Neuronal stem cell (in vitro differentiated cells): ENCODE data around the gene CHST8.

Source experiments
- DNase-seq: peaks from one replicate; pipeline ENCODE4 v3.0.0-alpha.2; 2013; ENCODE audit warnings: low spot score
- H2AFZ ChIP-seq: one replicate; pipeline ENCODE4 v1.6.1; 2013; ENCODE audit warnings: mild to moderate bottlenecking, low read length, inconsistent platforms
- H2AK5ac ChIP-seq: 2 replicates; pipeline ENCODE4 v1.6.1; 2013; ENCODE audit warnings: low read depth, mild to moderate bottlenecking, inconsistent platforms, low read length, moderate library complexity, mixed read lengths
- H2BK120ac ChIP-seq: 2 replicates; pipeline ENCODE4 v1.6.1; 2013; ENCODE audit warnings: low read depth, mild to moderate bottlenecking, inconsistent platforms, low read length, moderate library complexity, mixed read lengths
- H2BK12ac ChIP-seq: one replicate; pipeline ENCODE4 v1.6.1; 2013; ENCODE audit warnings: low read length, inconsistent platforms
- H2BK15ac ChIP-seq: 2 replicates; pipeline ENCODE4 v1.6.1; 2013; ENCODE audit warnings: mild to moderate bottlenecking, low read length, inconsistent platforms, mixed read lengths
- H2BK5ac ChIP-seq: one replicate; pipeline ENCODE4 v1.6.1; 2013; ENCODE audit warnings: inconsistent platforms, mild to moderate bottlenecking, low read length, moderate library complexity
- H3K14ac ChIP-seq: one replicate; pipeline ENCODE4 v1.6.1; 2013; ENCODE audit warnings: low read length, inconsistent platforms
- H3K18ac ChIP-seq: 2 replicates; pipeline ENCODE4 v1.6.1; 2013; ENCODE audit warnings: low read length, inconsistent platforms
- H3K23ac ChIP-seq: 2 replicates; pipeline ENCODE4 v1.6.1; 2013; ENCODE audit warnings: low read depth, mild to moderate bottlenecking, mixed read lengths, low read length, inconsistent platforms; ENCODE audit not compliant: poor library complexity
- H3K27ac ChIP-seq: replicated peaks from 3 replicates; pipeline ENCODE4 v1.5.1; 2013; ENCODE audit warnings: low read length, inconsistent platforms
- H3K27me3 ChIP-seq, 3 experiments: 2 replicates each; pipeline ENCODE4 v1.6.1; 2013; ENCODE audit warnings: low read length in 3 of 3, mild to moderate bottlenecking in 2 of 3, inconsistent platforms in 1 of 3, low read depth in 1 of 3, mixed read lengths in 1 of 3, moderate library complexity in 1 of 3; ENCODE audit not compliant: control insufficient read depth in 3 of 3, insufficient read depth in 3 of 3
- H3K36me3 ChIP-seq, 2 donors: replicated peaks in 1 of 2; 2 replicates each; pipeline ENCODE4 v1.6.1; 2013; ENCODE audit warnings: low read length in 2 of 2; ENCODE audit not compliant: control insufficient read depth in 2 of 2, insufficient read depth in 2 of 2
- H3K4ac ChIP-seq: 2 replicates; pipeline ENCODE4 v1.6.1; 2013; ENCODE audit warnings: inconsistent platforms, mild to moderate bottlenecking, low read length, moderate library complexity
- H3K4me1 ChIP-seq, 2 donors: 1 replicate in 1 of 2; 2 replicates in 1 of 2; pipeline ENCODE4 v1.6.1; 2013; ENCODE audit warnings: low read length in 2 of 2, low read depth in 1 of 2; ENCODE audit not compliant: control insufficient read depth in 2 of 2, insufficient read depth in 1 of 2
- H3K4me2 ChIP-seq: one replicate; pipeline ENCODE4 v1.6.1; 2013; ENCODE audit warnings: mild to moderate bottlenecking, low read length, inconsistent platforms; ENCODE audit not compliant: insufficient read depth, poor library complexity, severe bottlenecking
- H3K4me3 ChIP-seq, 2 donors: 2 replicates each; pipeline ENCODE4 v1.5.1; 2013; ENCODE audit warnings: low read length in 2 of 2, mild to moderate bottlenecking in 2 of 2, inconsistent platforms in 1 of 2, moderate library complexity in 1 of 2
- H3K79me1 ChIP-seq: one replicate; pipeline ENCODE4 v1.6.1; 2013; ENCODE audit warnings: low read depth, mild to moderate bottlenecking, inconsistent platforms, low read length, moderate library complexity
- H3K9ac ChIP-seq: one replicate; pipeline ENCODE4 v1.6.1; 2013; ENCODE audit warnings: mild to moderate bottlenecking, low read depth, low read length, inconsistent platforms; ENCODE audit not compliant: poor library complexity
- H3K9me3 ChIP-seq, 2 donors: replicated peaks in 1 of 2; 2 replicates each; pipeline versions ENCODE3 to v1.6.1; 2013; ENCODE audit warnings: low read length in 2 of 2, mild to moderate bottlenecking in 2 of 2, inconsistent platforms in 1 of 2, low read depth in 1 of 2, mixed read lengths in 1 of 2, moderate library complexity in 1 of 2; ENCODE audit not compliant: control insufficient read depth in 2 of 2, insufficient read depth in 1 of 2
- H4K8ac ChIP-seq: one replicate; pipeline ENCODE4 v1.6.1; 2013; ENCODE audit warnings: low read depth, mild to moderate bottlenecking, inconsistent platforms, low read length, moderate library complexity
- H4K91ac ChIP-seq: one replicate; pipeline ENCODE4 v1.6.1; 2013; ENCODE audit warnings: low read length, low read depth, mild to moderate bottlenecking, inconsistent platforms; ENCODE audit not compliant: poor library complexity
- WGBS, 2 donors: extraction: QIAGEN DNeasy Blood & Tissue Kit; methylation state at CpG; one replicate each; pipeline ENCODE4 v1.1.7; 2013; ENCODE audit warnings: missing lambda C conversion rate in 2 of 2, mixed read lengths in 1 of 2; ENCODE audit not compliant: insufficient read length in 2 of 2, insufficient replicate concordance in 1 of 2; ENCODE audit errors: extremely low coverage in 2 of 2; 5-methylcytosine and 5-hydroxymethylcytosine counted together

Gene CHST8

DNA sequence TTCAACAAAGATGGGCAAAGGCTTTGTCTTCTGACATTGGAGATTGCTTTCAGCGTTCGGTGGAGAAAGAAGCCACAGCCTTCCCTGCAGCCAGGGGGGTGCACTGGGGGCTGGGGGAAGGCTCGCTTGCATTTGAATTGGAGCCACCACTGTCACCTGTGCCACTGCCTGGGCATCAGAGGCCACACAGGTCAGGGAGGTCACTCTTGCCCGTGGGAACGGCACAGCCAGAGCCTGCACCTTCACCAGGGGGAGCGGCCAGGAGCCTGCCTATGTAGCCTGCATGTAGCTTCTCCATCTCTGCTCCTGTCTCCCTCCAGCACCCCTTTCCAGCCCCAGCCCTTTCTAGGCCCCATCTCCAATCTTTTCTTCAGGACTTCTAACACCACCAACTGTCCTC lies 131.2 kb downstream of the CHST8 start:
- no peak overlapping the region for H2BK120ac ChIP-seq
- H4K91ac ChIP-seq: no peak overlapping the region
- peak overlapping the region; percentile 22 for H2BK5ac ChIP-seq
- H3K27ac ChIP-seq: no peak overlapping the region
- peak overlapping the region; percentile 17 for H3K14ac ChIP-seq
- H2AFZ ChIP-seq: no peak overlapping the region
- H2BK15ac ChIP-seq: no peak overlapping the region
- no peak overlapping the region for H3K9ac ChIP-seq
- WGBS, 2 donors: no CpG with 5 or more reads among the region's 6 CpGs
- peak overlapping the region; percentile 24 for H3K18ac ChIP-seq
- H3K4me3 ChIP-seq: peak overlapping the region in 1 of 2 donors; percentile 48
- H3K36me3 ChIP-seq: no peaks in the 10 kb centered on the region
- H3K4me1 ChIP-seq: peaks cover 0 to 2% of the 10 kb centered on the region in 2 donors
- no peak overlapping the region for H3K4ac ChIP-seq
- H2BK12ac ChIP-seq: peak overlapping the region; percentile 70
- no peaks in the 10 kb centered on the region for H3K79me1 ChIP-seq
- no peak overlapping the region for H4K8ac ChIP-seq
- no peak for DNase-seq
- H3K23ac ChIP-seq: no peak overlapping the region
- H3K9me3 ChIP-seq: no peaks in the 10 kb centered on the region
- H3K4me2 ChIP-seq: no peak overlapping the region
- H3K27me3 ChIP-seq: peaks cover 0 to 6% (median 0%) of the 10 kb centered on the region in 3 experiments
- H2AK5ac ChIP-seq: peak overlapping the region; percentile 60

DNA sequence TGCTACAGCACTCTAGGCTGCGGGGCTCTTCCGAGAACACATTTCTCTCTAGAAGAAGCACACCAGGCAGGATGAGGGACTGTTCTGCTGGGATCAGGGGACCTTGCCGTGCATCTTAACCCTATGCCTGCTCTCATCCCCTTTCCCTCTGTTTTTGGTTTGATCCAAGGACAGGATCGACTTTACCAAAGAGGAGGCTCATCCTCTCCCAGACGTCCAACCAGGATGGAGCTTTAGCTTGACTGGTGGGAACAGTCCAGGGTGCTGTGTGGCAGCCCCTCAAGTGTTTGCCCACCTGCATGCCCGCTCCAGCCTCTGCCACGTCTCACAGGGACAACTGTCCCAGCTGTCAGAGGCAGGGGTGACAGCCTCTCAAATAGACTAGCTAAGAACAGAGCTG lies 132.6 kb downstream of the CHST8 start:
- no peak for DNase-seq
- Histone ChIP-seq H3K4ac (no peak overlapping the region), H2AFZ (no peak overlapping the region), H2BK120ac (no peak overlapping the region), H3K4me1 (peaks cover 2 to 3% of the 10 kb centered on the region in 2 donors), H3K4me2 (no peak overlapping the region), H2BK12ac (no peak overlapping the region), H3K23ac (no peak overlapping the region), H2BK15ac (no peak overlapping the region), H3K9ac (peak overlapping the region; percentile 27), H4K91ac (no peak overlapping the region), H3K27ac (no peak overlapping the region), H2AK5ac (no peak overlapping the region), H4K8ac (no peak overlapping the region), H3K18ac (no peak overlapping the region), H3K79me1 (no peaks in the 10 kb centered on the region), H3K36me3 (no peaks in the 10 kb centered on the region), H3K27me3 (peaks cover 0 to 6% (median 0%) of the 10 kb centered on the region in 3 experiments), H3K9me3 (no peaks in the 10 kb centered on the region), H2BK5ac (no peak overlapping the region), H3K14ac (no peak overlapping the region), H3K4me3 (no peak overlapping the region)
- no CpG with 5 or more reads among the region's 7 CpGs for WGBS, 2 donors

DNA sequence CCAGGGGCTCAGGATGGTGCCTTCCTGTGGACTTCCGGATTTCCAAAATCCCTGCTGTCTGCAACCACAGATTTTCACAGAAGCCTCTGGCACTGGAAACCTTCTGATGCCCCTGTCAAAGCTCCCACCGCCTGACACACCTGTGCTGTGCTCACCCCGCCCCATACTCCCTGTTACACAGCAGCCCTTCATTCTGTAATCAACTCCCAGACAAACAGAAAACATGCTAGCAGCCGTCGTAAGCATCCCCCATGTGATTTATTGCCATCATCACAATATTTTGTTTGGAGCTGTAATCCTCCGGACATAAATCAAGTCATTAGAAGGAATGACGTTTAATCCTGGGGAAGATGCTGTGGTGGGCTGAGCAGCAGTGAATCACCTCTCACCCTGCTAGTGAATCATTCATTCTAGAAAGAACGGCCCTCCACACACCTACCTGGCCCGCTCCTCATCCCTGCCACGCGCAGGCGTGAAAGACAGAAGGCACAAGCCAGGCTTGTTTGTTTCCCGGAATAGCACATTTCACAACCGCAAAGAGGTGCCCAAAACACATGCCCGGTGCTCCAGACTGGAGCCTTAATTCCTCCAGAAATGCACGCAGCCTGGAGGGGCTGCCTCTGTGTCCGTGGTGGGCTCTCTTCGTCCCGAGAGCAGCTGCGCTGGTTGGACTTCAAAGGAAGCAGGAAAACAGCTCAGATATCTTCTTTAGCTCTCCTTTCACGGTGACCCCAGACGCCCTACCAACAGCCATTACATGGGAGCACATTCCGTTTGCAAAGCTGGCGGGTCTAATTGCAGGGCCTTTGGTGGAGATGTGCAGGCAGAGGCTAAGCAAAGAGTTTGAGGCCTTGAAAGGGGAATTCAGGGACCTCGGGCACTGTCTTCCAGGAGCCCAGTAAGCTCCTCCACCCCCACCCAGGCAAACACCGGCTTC lies 133.6 kb downstream of the CHST8 start:
- Histone ChIP-seq H3K4me3 (no peak overlapping the region), H3K18ac (no peak overlapping the region), H4K8ac (no peak overlapping the region), H2AK5ac (no peak overlapping the region), H3K27ac (no peak overlapping the region), H2AFZ (no peak overlapping the region), H3K27me3 (peaks cover 0 to 6% (median 0%) of the 10 kb centered on the region in 3 experiments), H3K9ac (no peak overlapping the region), H3K4me1 (peaks cover 2 to 3% of the 10 kb centered on the region in 2 donors), H3K4me2 (no peak overlapping the region), H2BK5ac (no peak overlapping the region), H3K4ac (no peak overlapping the region), H3K36me3 (no peaks in the 10 kb centered on the region), H4K91ac (no peak overlapping the region), H2BK15ac (no peak overlapping the region), H3K9me3 (no peaks in the 10 kb centered on the region), H2BK120ac (no peak overlapping the region), H3K79me1 (no peaks in the 10 kb centered on the region), H2BK12ac (no peak overlapping the region), H3K14ac (no peak overlapping the region), H3K23ac (no peak overlapping the region)
- WGBS, 2 donors: no CpG with 5 or more reads among the region's 26 CpGs
- no peak for DNase-seq

DNA sequence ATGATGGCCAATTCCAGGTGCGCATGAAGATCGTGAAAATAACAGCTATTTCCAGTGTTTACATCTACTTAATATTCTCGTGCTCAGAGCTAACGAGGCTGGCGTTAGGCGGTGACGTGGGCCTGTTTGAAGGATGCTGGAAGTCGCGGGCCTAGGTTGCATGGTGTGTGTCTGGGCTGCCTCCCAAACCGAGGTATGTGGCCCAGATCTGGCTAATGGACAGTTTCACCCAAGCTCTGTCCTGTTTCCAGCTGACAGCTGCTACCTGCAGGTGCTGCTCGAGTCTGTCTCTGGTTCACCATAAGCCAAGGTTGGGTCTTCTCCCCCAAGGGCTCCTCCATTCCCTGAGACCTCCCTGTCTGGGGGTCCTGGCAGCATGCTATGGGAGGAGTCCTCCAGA lies 134.4 kb downstream of the CHST8 start:
- Histone ChIP-seq H3K4me2 (no peak overlapping the region), H3K9me3 (peaks cover 0 to 3% of the 10 kb centered on the region in 2 donors), H3K4me3 (no peak overlapping the region), H4K91ac (no peak overlapping the region), H2AK5ac (no peak overlapping the region), H2BK15ac (no peak overlapping the region), H4K8ac (no peak overlapping the region), H2BK120ac (no peak overlapping the region), H3K27ac (no peak overlapping the region), H3K4ac (no peak overlapping the region), H3K14ac (no peak overlapping the region), H3K4me1 (peaks cover 2 to 3% of the 10 kb centered on the region in 2 donors), H3K18ac (no peak overlapping the region), H3K36me3 (no peaks in the 10 kb centered on the region), H3K79me1 (no peaks in the 10 kb centered on the region), H2BK12ac (no peak overlapping the region), H3K23ac (no peak overlapping the region), H2AFZ (no peak overlapping the region), H2BK5ac (no peak overlapping the region), H3K27me3 (peaks cover 0 to 6% (median 0%) of the 10 kb centered on the region in 3 experiments), H3K9ac (no peak overlapping the region)
- DNase-seq: no peak
- WGBS, 2 donors: no CpG with 5 or more reads among the region's 11 CpGs
